Panc1 (cell line): ENCODE data around the gene TRIM75.
"Not testable (repeated sequence)": the region's sequence is repeated elsewhere in the genome, so short reads cannot be mapped to it uniquely, and the experiment has no call there.

Experiments used
- CTCF ChIP-seq: fragments of 450-650 bp; IDR thresholded peaks from 2 replicates; pipeline ENCODE4 v1.5.1; 2017; ENCODE audit warnings: mild to moderate bottlenecking
- POLR2AphosphoS5 ChIP-seq: IDR thresholded peaks from 2 replicates; pipeline ENCODE4 v1.6.1; 2012; ENCODE audit warnings: mild to moderate bottlenecking, low read depth, low read length, moderate library complexity
- TCF7L2 ChIP-seq: IDR thresholded peaks from 2 replicates; pipeline ENCODE4 v1.6.1; 2011; ENCODE audit warnings: mild to moderate bottlenecking, low read depth, low read length, inconsistent platforms

DNA sequence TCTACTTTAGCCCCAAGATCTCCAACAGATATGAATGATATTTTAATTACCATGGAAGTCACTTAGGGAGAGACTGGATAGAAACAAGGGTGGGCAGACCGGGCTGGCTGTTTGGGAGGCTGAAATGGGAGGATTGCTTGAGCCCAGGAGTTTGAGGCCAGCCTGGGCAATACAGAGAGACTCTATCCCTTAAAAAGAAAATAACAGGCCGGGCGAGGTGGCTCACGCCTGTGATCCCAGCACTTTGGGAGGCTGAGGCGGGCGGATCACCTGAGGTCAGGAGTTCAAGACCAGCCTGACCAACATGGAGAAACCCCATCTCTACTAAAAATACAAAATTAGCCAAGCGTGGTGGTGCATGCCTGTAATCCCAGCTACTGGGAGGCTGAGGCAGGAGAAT is 31.1 kb downstream of the TRIM75 start:
- TF ChIP-seq CTCF, POLR2AphosphoS5, TCF7L2: not testable (repeated sequence)
